DMS114 treated with DMSO at 0.1 percent for 48 hours (cell line): Measurements from ENCODE around the gene OPTC.

ENCODE experiments used
- DNase-seq: peaks from one replicate; lab custom pipeline; 2025; ENCODE audit not compliant: unreplicated experiment; lab: John Stamatoyannopoulos, UW

The OPTC gene

DNA sequence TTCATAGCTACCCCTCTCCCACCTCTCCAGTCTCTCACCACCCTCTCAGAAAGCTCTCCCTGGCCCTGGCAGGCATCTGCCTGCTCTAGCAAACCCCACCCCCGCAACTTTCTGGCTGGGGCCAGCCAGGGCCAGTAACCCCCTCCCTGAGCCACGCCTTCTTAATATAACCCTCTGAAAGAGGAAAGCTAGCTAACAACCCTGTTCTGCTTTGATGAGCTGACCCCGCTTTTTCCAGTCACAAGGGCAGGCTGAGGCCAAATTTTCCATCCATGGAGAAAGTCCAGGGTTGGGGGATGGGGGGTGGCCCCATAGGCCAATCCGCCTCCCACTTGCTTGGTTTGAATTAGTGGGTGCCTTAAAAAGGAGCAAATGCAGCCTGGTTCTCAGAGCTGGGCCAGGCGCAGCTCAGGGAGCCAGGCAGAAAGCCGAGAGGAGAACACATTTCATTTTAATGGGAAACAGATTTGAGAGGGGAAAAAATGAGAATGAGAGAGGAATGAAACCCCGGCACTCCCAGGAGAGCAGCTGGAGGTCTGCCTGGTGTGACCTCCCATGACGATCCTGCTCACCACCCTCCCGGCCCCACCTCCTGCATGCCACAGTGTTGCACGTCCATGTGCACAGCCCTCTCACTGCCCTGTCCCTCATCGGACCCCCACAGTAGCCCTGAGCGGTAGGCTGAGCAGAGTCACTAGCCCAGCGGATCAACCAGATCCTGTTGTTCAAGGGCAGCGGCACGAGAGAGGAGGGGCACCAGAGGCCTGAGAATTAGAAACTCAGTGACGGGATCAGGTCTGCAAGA, 62.3 kb downstream of the OPTC start:
- DNase-seq = no peak

DNA sequence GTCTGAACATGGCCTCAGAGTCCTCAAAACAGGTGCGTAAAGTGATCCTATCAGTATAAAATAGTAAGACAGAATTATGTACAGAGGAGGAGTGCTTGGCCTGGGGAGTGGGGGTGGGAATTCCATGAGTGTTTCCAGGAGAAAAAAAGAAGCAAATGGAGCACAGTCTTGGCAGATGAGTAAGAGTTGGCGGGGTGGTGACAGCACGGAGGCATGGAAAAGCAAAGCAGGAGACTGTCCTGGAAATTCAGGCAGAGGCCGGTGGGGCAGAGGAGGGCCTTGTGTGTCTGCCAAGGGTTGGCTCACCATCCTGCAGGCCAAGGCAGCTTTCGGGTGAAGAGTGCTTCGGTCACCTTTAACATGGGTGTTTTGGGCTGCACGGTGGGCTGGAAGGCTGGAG, 63.4 kb downstream of the OPTC start:
- DNase-seq = no peak

DNA sequence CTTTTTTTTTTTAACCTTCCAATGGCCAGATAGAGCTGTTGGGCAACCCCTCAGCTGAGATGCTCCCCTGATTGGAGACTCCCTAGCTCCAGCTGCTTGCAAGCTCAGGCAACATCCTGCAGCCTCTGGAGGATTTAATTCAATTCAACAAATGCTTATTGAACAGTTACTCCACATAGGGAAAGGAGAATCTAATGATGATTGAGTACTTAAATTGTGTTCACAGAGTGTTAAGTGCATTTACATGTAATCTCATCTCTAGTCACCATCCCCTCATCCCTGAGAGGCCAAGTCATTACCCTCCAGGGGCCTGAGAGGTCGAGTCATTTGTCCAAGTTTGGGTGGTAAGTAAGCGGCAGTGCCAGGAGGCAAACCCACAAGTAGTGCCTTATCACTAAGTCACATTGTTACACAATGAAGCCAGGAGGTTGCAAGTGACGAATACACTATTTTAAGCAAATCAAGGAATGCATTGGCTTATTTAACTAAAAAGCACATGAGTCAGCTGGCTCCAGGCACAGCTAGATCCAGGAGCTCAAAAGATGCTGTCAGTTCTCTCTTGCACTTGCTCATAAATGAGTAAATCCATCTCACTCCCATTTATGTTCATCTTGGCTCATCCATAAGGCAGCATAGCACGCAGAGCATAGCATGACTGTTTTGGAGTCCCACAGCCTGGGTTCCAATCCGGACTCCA, 64.3 kb downstream of the OPTC start:
- DNase-seq = no peak
